Cardiac septum (tissue), 1 donor: ENCODE results near the gene ASCL3. TPM values are rescaled to one million over a fixed set of nuclear protein-coding genes. Genes with fewer than 3 reads are reported as not detected.
"Not testable (repeated sequence)": the region's sequence is repeated elsewhere in the genome, so short reads cannot be mapped to it uniquely, and the experiment has no call there.

ENCODE experiments used
- DNase-seq: peaks from one replicate; pipeline ENCODE4 v3.0.0-alpha.2; 2020; ENCODE audit warnings: low spot score
- intact Hi-C: fragments of 100-400 bp; cut with DNase I; formaldehyde crosslinking; loops from one replicate; pipeline ENCODE4 v1.14.0; 2022
- total RNA-seq: library from RNA; stranded (reverse); fragmentation: NEBNext Ultra II Directional; extraction: Animal tissue kit (Norgen Biotek cat#: 25700); gene quantifications from one replicate; pipeline ENCODE4 v1.2.1, GENCODE V29; 2021
- donor health status: DM: no; HTN: no; CAD: no.

ASCL3 gene
- total RNA-seq, 1 donor from 2014 or later = not detected

DNA sequence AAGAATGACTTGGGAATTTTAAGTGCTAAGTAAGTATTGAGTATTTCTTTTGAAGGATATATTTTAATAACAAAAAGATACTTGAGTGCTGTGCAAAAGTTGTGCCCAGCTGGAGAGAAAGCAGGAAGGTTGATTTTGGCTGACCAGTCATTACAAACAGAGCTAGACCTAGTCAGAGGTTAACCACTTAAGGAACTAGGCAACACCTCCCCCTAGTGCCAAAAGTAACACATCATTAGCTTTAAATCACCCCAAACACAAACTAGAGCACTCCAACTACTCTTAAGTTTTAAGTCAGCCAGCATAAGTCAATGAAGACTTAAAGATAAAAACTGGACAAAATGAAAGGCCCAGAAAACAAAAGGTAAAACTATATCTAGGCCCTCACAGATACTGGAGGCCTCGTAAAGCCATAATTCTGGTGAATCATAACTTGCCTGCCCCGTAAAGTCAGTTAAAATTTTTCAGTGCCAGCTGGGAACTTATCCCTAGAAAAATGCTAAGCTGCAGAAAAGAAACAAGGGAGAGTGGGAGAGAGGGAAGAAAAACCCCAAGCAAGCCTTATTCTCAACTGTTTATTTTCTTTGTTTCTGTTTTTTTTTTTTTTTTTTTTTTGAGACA is 16.8 kb upstream of the ASCL3 start:
- intact Hi-C loops = loop anchor here (5.0 kb wide), 3 partner anchors 47 to 272 kb away; partner anchors contain the start of gene AKIP1
- DNase-seq = no peak

DNA sequence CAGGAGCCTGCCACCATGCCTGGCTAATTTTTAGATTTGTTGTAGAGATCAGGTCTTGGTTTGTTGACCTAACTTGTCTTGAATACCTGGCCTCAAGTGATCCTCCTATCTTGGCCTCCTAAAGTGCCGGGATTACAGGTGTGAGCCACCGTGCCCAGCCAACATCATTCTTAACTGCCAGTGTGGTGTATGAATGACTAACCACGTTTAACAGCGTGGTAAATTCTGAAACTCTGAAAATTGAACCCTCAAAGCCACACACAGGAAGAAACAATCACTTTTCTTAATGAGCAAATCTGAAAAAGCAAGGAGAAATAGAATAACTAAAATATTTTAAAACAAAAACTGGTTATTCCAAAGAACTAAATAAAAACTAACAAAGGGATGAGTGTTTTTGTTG is 14.0 kb upstream of the ASCL3 start:
- intact Hi-C loops = no loop called here
- DNase-seq = no peak

DNA sequence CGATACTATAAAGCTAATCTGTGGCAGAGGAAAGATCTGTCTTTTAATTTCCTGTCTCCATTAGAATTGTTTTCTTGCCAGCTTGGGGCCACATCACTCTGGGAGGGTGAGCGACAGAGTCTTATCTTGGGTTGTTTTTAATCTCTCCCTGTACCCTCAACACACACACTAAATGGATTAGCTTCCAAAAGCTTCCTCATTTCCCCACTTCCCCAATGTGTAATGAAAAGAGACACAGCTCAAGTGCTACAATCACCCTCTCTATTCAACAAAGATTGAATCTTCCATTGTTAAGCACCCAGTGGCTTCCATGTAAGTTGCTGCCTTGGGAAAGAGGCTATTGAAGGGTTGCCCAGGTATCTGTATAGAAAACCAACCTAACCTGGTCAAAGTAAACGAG is 6.1 kb upstream of the ASCL3 start:
- intact Hi-C loops = no loop called here
- DNase-seq = no peak

DNA sequence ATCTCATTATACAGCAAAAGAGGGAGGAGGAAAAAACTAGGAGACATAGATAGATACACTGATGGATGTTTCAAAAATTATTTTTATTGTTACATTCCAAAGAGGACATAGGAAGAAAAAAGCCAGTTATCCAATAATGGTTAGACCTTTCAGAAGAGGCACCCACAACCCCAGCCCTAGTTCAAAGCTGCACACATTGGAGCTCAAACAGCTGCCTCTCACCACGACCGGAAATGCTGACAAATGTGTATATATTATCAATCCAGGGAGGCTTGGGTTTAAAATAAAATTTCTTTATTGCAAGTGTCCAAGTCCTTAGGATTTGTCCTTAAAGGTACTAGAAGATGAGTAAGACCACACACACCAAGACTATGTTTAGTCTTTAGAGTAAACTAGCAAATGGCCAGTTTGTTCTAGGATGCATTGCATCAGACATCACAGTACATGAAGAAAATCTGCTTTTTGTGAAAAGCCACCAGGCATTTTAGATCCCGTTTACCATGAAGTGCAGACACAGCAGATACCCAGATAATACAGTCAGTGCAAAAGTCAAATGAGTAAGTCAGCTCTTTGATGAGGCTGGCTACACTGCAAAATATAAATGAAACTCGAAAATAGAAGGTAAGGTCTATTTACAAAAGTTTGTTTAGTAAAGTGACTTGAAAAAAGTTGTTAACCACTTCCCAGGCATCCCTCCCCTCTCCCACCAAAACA is 4.6 kb upstream of the ASCL3 start:
- no peak for DNase-seq
- intact Hi-C loops = no loop called here

DNA sequence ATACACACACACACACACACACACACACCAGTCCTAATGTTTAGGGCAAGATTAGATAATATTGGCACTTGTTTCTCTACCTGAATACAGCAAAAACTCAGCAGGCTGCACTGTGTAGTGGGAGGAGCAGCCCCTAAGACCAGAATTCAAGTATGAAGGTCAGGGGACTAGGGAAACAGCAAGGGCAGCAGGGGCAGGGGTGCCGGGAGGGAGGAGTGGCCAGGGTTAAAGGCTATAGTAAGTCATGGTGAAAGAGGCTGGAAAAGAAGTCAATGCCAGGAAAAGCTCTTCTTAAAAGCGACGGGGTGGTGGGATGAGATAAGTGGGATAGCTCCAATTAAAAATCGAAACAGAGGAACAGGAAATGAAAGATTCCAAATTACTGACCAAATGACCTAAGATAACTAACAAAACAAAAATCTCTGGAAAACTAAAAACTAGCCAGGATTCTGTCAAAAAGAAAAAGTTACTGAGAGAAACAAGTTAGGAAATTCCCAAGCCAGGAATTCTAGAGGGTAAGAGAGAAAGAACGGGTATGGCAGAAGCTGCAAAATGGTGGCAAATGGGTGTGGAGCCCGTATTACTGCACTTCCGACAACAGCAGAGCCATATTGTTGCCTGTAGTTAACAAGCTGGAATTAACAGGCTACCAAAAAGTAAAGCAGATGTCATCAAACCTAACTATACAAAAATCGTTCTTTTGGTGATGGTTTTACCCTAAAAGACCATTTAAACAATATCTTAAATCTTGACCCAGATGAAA is 1.3 kb downstream of the ASCL3 start:
- intact Hi-C loops = no loop called here
- no peak for DNase-seq

DNA sequence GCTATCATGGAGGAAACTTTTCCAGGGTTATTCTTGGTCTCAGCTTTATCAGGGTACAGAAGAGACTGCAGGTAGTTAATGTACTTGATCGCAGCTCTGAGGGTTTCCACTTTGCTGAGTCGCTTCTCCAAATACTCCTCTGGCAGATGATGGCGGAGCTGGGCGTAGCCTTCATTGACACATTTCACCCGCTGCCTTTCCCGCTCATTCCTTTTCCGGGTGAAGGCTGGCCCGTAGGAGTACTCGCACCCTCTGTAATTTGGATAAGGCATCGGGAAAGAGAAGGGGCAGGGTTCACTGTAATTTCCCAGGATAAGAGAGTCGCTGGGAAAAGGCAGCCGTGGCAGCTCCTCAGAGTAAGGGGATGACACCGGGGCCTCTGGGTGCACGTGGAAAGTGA is 5.2 kb downstream of the ASCL3 start:
- no peak for DNase-seq
- intact Hi-C loops = no loop called here

DNA sequence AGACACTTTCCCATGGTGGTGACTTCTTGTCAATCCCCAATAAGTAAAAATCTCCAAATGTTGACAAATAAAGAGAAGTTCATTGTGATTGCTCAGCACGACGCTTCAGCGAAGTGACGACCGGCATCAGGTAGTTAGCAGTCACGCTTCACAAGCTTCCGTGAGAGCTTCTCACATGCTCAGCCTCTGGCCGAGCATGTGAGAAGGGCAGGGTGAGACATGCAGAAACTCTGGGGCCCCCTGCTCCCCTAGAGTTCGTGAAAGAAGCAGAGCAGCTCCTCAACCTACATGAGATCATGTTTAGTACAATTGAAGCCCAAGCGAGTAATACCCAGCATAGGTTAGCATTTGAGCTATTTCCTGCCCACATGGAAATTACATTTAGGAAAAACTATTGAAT is 5.7 kb downstream of the ASCL3 start:
- intact Hi-C loops = no loop called here
- no peak for DNase-seq

DNA sequence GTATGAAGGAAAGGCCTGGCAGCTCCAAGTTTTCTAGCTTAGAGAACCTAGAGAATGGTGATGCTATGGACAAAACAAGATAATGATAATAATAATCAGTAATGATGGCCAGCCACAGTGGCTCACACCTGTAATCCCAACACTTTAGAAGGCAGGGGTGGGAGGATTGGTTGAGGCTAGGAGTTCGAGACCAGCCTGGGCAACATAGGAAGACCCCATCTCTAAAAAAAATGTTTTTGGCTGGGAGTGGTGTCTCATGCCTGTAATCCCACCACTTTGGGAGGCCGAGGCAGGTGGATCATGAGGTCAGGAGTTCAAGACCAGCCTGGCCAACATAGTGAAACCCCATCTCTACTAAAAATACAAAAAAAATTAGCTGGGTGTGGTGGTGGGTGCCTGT is 7.0 kb downstream of the ASCL3 start:
- intact Hi-C loops, DNase-seq: not testable (repeated sequence)

DNA sequence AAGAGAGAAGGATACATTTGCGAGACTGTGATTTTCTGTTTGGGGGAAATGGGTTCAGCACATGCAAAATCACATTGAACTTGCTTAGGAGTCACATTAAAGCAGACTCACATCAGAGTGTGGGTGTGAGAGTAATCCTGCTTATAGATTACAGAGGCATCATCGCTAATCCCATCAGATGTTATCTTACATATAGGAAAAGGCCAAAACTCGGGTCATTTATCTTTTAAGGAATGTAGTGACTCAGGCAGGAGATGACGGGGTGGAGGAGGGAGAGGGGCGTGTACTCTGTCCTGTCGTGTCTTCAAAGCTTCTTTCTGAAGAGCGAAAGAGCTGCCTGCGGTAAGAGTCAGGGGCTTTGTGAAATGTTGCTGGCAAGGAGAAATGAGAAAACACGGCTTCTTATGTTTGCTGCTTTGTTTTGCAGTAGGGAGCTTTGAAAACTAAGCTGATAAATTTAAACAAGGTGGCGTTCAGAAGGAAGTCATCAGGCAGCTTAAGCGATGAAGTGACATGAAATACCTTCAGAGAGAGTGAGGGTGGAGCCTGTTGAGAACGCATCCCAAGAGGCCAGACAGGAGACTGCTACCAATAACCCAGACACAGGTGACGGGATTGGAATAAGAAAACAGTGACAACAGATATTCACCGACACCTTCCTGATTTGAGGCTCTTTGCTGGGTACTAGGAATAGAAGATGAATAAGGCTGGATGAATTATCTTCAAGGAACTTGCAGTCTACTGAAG is 7.9 kb downstream of the ASCL3 start:
- intact Hi-C loops = no loop called here

DNA sequence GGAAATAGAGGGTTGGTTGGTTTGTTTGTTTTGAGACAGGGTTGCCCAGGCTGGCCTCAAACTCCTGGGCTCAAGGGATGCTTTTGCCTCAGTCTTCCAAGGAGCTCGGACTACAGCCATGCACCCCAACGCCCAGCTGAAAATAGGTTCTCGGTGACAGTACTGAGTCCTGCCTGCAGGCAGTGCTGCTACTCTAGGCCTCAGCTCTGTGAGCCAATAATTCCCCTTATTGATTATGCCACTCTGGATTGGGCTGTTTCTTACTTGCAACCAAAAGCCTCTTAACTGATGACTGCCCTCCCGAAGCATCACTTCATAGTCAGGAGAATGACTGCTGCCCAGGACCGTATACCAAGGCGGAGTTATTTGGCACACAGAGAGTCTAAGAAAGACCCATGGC is 8.9 kb downstream of the ASCL3 start:
- DNase-seq = no peak
- intact Hi-C loops = no loop called here

More for the DNA sequence above, 7.9 kb downstream of the ASCL3 start:
- DNase-seq = no peak

DNA sequence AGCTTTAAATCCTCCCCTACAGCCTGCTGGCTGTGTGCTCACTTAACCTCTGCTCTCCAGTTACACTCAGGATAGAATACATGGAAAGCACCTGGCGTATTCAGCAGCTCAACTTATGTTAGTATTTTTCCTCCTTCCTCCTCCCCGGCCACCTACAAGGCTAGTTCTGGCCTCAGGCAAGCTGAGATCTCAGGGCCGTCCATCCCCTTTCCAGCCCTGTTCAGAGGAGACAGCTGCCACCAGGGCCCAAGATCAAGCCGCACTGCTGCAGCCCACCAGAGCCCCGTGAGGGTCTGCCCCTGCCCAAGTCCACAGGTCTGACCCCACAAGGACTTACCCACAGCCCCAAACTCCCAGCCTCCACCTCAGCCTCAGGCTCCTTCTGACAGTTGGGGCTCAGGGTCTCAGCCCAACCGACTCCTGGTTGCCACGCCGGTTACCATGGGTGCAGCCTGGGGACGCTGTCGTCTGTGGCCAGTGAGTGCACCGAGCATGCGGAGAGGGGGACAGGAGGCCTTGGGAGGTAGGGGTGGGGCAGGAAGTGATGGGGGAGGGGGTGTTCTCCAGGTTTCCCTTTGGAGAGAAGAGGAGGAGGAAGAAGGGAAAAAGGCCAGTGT is 10.1 kb downstream of the ASCL3 start, which contains the start of gene C11orf16:
TSS of gene C11orf16 (minus strand) at position 384 of the 617 bp plus-strand sequence. CDS start 639 bp downstream, outside the sequence.
- no peak for DNase-seq
- intact Hi-C loops = no loop called here

DNA sequence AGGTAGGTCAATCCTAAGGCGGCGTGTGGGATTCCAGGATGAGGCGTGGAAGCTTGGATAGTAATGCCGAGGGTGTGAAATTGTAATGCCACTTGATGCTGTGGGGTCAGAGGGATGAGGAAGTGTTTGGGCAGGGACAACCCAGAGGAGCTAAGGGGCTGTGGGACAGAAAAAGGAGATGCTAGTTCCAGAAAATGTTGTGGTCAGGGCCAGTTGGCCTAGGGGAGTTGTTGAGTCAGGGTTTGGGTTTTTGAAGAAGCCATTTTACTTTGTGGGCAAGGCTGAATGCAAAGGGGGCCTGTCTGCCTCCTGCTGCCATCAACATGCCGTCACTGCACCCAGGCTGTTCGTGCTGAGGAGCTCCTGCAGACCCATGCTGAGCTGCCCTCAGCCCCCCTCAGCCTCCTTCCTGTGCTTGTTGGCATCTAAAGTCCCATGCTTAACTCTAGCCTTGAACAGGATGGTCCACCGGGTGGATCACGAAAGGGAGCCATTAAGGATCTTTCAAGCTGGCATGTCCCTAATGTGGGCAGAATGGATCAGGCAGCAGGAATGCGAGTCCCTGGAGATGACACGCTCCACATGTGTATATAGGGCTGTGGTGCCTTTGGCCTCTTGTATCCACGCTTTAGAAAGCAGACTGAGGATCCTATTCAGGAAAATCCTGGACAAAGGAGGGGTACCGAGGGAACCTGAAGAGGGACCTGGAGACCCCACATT is 12.2 kb downstream of the ASCL3 start:
- intact Hi-C loops = no loop called here
- no peak for DNase-seq

DNA sequence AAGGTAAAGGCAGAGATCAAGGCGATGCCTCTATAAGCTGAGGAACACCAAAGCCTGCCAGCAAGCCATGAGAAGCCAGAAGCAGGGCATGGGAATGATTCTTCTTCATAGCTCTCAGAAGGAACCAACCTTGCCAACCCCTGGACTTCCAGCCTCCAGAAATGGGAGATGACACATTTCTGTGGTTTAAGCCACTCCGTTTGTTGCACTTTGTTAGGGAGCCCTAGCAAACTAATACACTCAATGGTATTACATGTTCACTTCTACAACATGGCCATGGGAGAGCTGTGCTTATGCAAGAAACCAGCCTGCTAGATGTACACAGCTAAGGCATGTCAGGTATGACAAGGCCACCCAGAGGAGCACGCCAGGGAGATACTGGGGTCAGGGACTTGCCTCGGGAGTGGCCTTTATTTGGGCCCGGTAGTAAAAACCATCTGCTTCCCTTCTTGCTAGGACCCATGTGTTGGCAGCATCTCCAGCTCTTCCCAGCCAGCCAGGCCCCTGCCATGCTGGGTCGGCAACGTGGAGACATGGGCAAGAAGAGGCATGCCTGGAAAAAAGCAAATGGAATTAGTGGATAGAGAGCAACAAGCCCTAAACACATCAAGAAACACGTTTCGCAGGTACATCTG is 13.7 kb downstream of the ASCL3 start:
- intact Hi-C loops = no loop called here
- no peak for DNase-seq

DNA sequence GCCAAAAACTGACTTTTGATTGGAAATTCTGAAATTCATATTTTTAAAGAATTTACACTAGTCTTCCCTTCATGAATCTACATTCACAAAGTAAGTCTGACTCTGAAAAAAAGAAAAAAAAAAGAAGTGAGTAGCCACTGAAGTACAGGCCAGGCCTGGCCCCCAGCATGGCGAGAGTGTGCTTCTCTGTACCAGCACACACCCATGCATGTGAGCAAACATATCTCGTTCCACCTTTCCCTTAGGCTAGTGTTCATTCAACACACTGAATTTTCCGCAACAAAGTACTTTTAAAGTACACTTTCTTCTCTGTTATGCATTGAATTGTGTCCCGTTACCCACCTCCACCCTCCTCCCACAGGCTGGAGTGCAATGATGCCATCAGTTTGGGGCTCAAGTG is 14.6 kb downstream of the ASCL3 start:
- no peak for DNase-seq
- intact Hi-C loops = no loop called here

DNA sequence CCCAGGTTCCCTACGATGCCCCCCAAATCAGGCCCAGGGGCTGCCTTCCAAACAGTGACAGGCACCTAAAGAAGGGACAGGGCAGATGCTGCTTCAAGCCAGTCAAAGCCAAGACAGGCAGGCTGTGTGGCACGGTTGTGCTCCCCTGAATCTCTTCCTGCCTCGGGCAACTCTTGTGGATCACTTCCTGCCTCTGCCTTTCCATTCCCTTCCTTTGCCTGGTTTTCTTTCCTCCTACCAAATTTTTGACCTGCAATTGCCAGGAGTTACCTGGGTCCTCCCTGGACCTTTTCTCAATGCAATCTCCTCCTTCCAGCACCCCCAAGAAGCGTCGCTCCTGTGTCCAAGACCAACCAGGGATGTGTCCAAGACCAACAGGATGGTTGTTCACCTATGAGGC is 15.6 kb downstream of the ASCL3 start:
- intact Hi-C loops = no loop called here

DNA sequence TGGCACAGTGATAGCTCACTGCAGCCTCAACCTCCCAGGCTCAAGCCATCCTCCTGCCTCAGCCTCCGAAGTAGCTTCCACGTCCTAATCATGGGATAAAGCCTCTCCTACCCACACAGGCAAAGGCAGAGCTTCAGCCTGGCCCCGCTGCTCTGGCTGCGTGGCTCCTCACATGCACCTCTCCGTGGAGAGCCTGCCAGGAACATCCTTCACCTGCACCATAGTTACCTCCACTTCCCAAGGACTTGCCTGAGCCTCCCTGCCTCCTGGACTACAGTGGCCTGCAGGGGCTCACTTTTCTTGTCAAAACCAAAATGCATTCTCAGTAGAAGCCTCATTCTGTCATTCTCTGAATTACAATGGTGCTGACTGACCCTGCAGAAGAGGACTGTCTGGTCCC is 16.6 kb downstream of the ASCL3 start:
- intact Hi-C loops = no loop called here
- no peak for DNase-seq

More for the DNA sequence above, 15.6 kb downstream of the ASCL3 start:
- no peak for DNase-seq

DNA sequence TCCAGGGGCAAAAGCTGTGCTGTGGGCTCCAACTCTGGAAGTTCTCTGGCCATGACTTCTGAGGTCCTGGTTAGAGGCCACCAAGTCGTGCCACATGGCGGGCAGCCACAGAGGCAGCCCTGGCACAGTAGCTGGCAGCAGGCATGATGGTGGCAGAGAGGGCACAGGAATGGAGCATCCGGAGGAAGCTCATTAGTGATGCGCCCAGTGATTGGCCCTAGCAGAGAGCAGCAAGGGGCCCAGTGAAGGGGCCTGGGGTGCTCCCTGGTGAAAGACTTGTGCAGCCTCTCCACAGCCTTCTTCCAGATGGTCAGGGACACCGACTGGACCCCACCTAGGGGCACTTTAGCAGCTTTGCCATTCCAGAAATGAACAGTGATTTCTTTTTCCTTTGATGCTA is 17.1 kb downstream of the ASCL3 start:
- DNase-seq = no peak
- intact Hi-C loops = no loop called here

DNA sequence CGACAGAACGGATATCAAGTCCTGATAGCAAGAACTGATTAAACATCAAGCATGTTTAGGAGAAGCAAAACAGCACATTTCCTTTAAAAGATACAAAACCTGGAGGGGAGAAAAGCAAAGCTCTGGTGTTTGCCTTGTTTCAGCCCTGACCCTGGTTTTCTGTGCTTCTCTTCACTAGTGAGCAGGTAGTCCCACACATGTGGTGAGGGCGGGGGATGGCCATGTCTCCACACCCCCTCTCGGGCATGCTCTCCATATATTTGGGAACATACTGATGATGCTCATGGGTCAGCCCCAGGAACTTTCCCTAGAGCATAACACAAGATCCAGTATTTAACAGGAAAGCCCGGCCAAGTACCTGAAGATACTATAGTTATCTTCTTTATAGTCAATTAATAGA is 20.1 kb downstream of the ASCL3 start:
- intact Hi-C loops = no loop called here
- no peak for DNase-seq
